GM20431 (cell line): ENCODE data around the gene SELENOI.
"Not testable (repeated sequence)": the region's sequence is repeated elsewhere in the genome, so short reads cannot be mapped to it uniquely, and the experiment has no call there.

Experiments
- in situ Hi-C: fragments of 300-500 bp; cut with MseI, MboI; formaldehyde crosslinking; loops from one replicate; pipeline ENCODE4 v1.15.0; 2020; ENCODE audit warnings: low sequenced_read_pairs; ENCODE audit not compliant: unreplicated experiment

Gene SELENOI

GRCh38 chr2:26325851-26326250 is 20.1 kb upstream of the SELENOI start:
- in situ Hi-C loops: no loop called here

GRCh38 chr2:26326514-26326913 is 19.4 kb upstream of the SELENOI start:
- in situ Hi-C loops: no loop called here

- in situ Hi-C loops: no loop called here
Measured at GRCh38 chr2:26327291-26328272, 18.4 kb upstream of the SELENOI start.

GRCh38 chr2:26329083-26329482 is 16.9 kb upstream of the SELENOI start:
- in situ Hi-C loops: not testable (repeated sequence)

GRCh38 chr2:26330114-26330549 is 15.8 kb upstream of the SELENOI start:
- in situ Hi-C loops: no loop called here

- in situ Hi-C loops: no loop called here
Measured at GRCh38 chr2:26330604-26331003, 15.3 kb upstream of the SELENOI start.

GRCh38 chr2:26331321-26331720 is 14.6 kb upstream of the SELENOI start:
- in situ Hi-C loops: not testable (repeated sequence)

GRCh38 chr2:26333293-26333692 is 12.7 kb upstream of the SELENOI start:
- in situ Hi-C loops: no loop called here

GRCh38 chr2:26335231-26335630 is 10.7 kb upstream of the SELENOI start:
- in situ Hi-C loops: no loop called here

GRCh38 chr2:26336719-26337118 is 9.2 kb upstream of the SELENOI start:
- in situ Hi-C loops: no loop called here

GRCh38 chr2:26337298-26337697 is 8.6 kb upstream of the SELENOI start:
- in situ Hi-C loops: no loop called here

GRCh38 chr2:26340831-26341230 is 5.1 kb upstream of the SELENOI start:
- in situ Hi-C loops: no loop called here

GRCh38 chr2:26344581-26345282 is 1.2 kb upstream of the SELENOI start:
- in situ Hi-C loops: no loop called here

GRCh38 chr2:26345283-26345544 is 729 bp upstream of the SELENOI start:
- in situ Hi-C loops: no loop called here

GRCh38 chr2:26346454-26347053 is 611 bp downstream of the SELENOI start, which contains the start of gene ADGRF3:
Gene ADGRF3, minus strand, starts transcription at chr2:26346789. Its CDS starts 555 bp downstream, at chr2:26346234.
- in situ Hi-C loops: no loop called here

GRCh38 chr2:26347286-26347865 is 1.4 kb downstream of the SELENOI start:
- in situ Hi-C loops: no loop called here

- in situ Hi-C loops: no loop called here
Measured at GRCh38 chr2:26349690-26350089, 3.7 kb downstream of the SELENOI start.

GRCh38 chr2:26351375-26352090 is 5.6 kb downstream of the SELENOI start:
- in situ Hi-C loops: no loop called here

- in situ Hi-C loops: no loop called here
Measured at GRCh38 chr2:26352892-26353291, 6.9 kb downstream of the SELENOI start.

GRCh38 chr2:26354469-26354868 is 8.5 kb downstream of the SELENOI start:
- in situ Hi-C loops: not testable (repeated sequence)
